HepG2 (cell line): ENCODE measurements around the gene SLIT3. TPM values are rescaled to one million over a fixed set of nuclear protein-coding genes. Genes with fewer than 3 reads are reported as not detected.

Experiments used
- AHDC1 ChIP-seq: sonication (generic); formaldehyde crosslinking; IDR thresholded peaks from 2 replicates; pipeline ENCODE4 v1.5.1; 2020; ENCODE audit warnings: mild to moderate bottlenecking, missing genetic modification reagents, borderline replicate concordance
- ELF3 ChIP-seq: IDR thresholded peaks from 2 replicates; pipeline ENCODE4 v1.6.1; 2016; ENCODE audit warnings: missing genetic modification reagents, missing compliant biosample characterization
- GABPA ChIP-seq, 2 experiments: IDR thresholded peaks; 2 replicates each; pipeline ENCODE4 v1.6.1; 2011 to 2016; ENCODE audit warnings: low read depth in 2 of 2, low read length in 1 of 2, missing biosample characterization in 1 of 2, missing genetic modification characterization in 1 of 2
- PAXIP1 ChIP-seq: sonication (generic); formaldehyde crosslinking; conservative IDR thresholded peaks from 2 replicates; pipeline ENCODE4 v1.4.0; 2020; ENCODE audit warnings: mild to moderate bottlenecking, missing genetic modification reagents, moderate library complexity
- TGIF2 ChIP-seq: IDR thresholded peaks from 2 replicates; pipeline ENCODE4 v1.6.1; 2016; ENCODE audit warnings: control low read depth, missing compliant biosample characterization
- ZNF605 ChIP-seq: sonication (generic); formaldehyde crosslinking; IDR thresholded peaks from 2 replicates; pipeline ENCODE4 v1.8.0; 2022; ENCODE audit warnings: mild to moderate bottlenecking, missing genetic modification reagents
- ZNF775 ChIP-seq: sonication (generic); formaldehyde crosslinking; IDR thresholded peaks from 2 replicates; pipeline ENCODE4 v1.4.0; 2020; ENCODE audit warnings: missing genetic modification reagents, mild to moderate bottlenecking, moderate library complexity, borderline replicate concordance
- ZNF776 ChIP-seq: sonication (generic); formaldehyde crosslinking; IDR thresholded peaks from 2 replicates; pipeline ENCODE4 v1.4.0; 2020; ENCODE audit warnings: mild to moderate bottlenecking, missing genetic modification reagents
- polyA plus RNA-seq, 8 experiments: library from polyadenylated mRNA; depleted of rRNA in 3 of 8; stranded (reverse) in 7 of 8; unstranded in 1 of 8; fragments of >200 nt; fragmentation: Illumina TruSeq in 4 of 8; extraction: Trizol in 4 of 8; gene quantifications; 2 replicates each; pipeline versions ENCODE4 v1.2.1 to v1.2.3, GENCODE V29; 2011 to 2016; ENCODE audit warnings: low read depth in 4 of 8, missing spikeins in 1 of 8, mixed read lengths in 1 of 8; ENCODE audit not compliant: insufficient read depth in 1 of 8
- total RNA-seq, 5 experiments: library from RNA; depleted of rRNA; stranded (reverse); fragments of >200 nt; fragmentation: Illumina TruSeq; extraction: Trizol; gene quantifications; 2 replicates each; pipeline ENCODE4 v1.2.3, GENCODE V29; 2016; ENCODE audit warnings: low read depth in 1 of 5
- TF ChIP-seq, protein P1 (sequence below): sonication (generic); IDR thresholded peaks from 2 replicates; pipeline ENCODE4 v1.6.1; 2016; ENCODE audit warnings: low read depth, borderline replicate concordance

The SLIT3 gene
- total and polyA plus RNA-seq, 2 of the 13 experiments (the other 11 are each of a cell fraction or from before 2014, with no cell fraction given): not detected

GRCh38 chr5:168879929-168880328 is 421.0 kb downstream of the SLIT3 start (continued):
- TF ChIP-seq, protein P1, sequence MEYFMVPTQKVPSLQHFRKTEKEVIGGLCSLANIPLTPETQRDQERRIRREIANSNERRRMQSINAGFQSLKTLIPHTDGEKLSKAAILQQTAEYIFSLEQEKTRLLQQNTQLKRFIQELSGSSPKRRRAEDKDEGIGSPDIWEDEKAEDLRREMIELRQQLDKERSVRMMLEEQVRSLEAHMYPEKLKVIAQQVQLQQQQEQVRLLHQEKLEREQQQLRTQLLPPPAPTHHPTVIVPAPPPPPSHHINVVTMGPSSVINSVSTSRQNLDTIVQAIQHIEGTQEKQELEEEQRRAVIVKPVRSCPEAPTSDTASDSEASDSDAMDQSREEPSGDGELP: no peak
- TF ChIP-seq AHDC1 (peak; percentile 38; the same call in 1 of the 2 replicates), TGIF2 (CRISPR knock-in tag) (no peak), ZNF776 (CRISPR knock-in tag) (no peak), ELF3 (peak; percentile 82), ZNF775 (CRISPR knock-in tag) (peak; percentile 66; the same call in 1 of the 2 replicates), GABPA (IDR thresholded peaks at IDR 0.05; ENCODE audit: low read depth, low read length) (no peak), GABPA (CRISPR knock-in tag; IDR thresholded peaks at IDR 0.05; ENCODE audit: low read depth) (peak; percentile 70), PAXIP1 (CRISPR knock-in tag) (peak; percentile 54), ZNF605 (CRISPR knock-in tag) (peak; percentile 79; the same call in 1 of the 2 replicates)
- TF ChIP-seq, all 625 proteins: peak for 10
